A549 (cell line): ENCODE measurements around the gene PELI2. TPM values are rescaled to one million over a fixed set of nuclear protein-coding genes. Genes with fewer than 3 reads are reported as not detected.

Experiments
- ATAC-seq, 2 experiments: fragments of 200-7000 bp in 1 of 2; fragments of >200 bp in 1 of 2; cut with Nextera tagmentation in 1 of 2; cut with Tn5 transposase in 1 of 2; 3 replicates each; pipeline versions ENCODE4 v1.8.0 to v1.9.1; 2018 to 2020; ENCODE audit warnings: mild to moderate bottlenecking in 1 of 2, moderate library complexity in 1 of 2
- CTCF ChIA-PET: fragments of 300-600 bp; sonication (Branson Sonifier 250); formaldehyde crosslinking; extraction: SDS; loops from one replicate; lab custom pipeline; 2021; ENCODE audit warnings: antibody characterized with exemption, inconsistent platforms; lab: Yijun Ruan, JAX
- POLR2A ChIA-PET: fragments of 350-600 bp; formaldehyde crosslinking; extraction: SDS; loops from one replicate; lab custom pipeline; 2021; ENCODE audit warnings: antibody characterized with exemption, inconsistent platforms; lab: Yijun Ruan, JAX
- DNase-seq, 2 experiments: peaks; one replicate each; pipeline versions ENCODE4 v3.0.0 to v3.0.0-alpha.2; 2011 to 2016; ENCODE audit warnings: low read depth in 1 of 2, low spot score in 1 of 2
- FAIRE-seq: peaks from 2 replicates; lab custom pipeline; 2011; peaks lifted over from hg19 to GRCh38; lab: Jason Lieb, UNC
- H3K27ac ChIP-seq, 2 experiments: fragments of >200 bp; sonication (Bioruptor Twin); formaldehyde crosslinking; 3 replicates each; pipeline ENCODE4 v1.5.1; 2016 to 2017
- H3K4me1 ChIP-seq: fragments of >200 bp; sonication (Bioruptor Twin); formaldehyde crosslinking; 3 replicates; pipeline ENCODE4 v1.6.1; 2016
- H3K4me2 ChIP-seq: fragments of >200 bp; sonication (Bioruptor Twin); formaldehyde crosslinking; 3 replicates; pipeline ENCODE4 v1.6.1; 2016
- H3K4me3 ChIP-seq: fragments of >200 bp; sonication (Bioruptor Twin); formaldehyde crosslinking; 3 replicates; pipeline ENCODE4 v1.5.1; 2016
- H3K9me3 ChIP-seq: fragments of >200 bp; sonication (Bioruptor Twin); formaldehyde crosslinking; 3 replicates; pipeline ENCODE4 v1.6.1; 2016
- CBX2 ChIP-seq: fragments of 200-600 bp; sonication (generic); IDR thresholded peaks from 2 replicates; pipeline ENCODE4 v1.6.1; 2016; ENCODE audit warnings: low read depth, mild to moderate bottlenecking, borderline replicate concordance
- CEBPB ChIP-seq, 2 experiments: fragments of >200 bp in 1 of 2; sonication (Bioruptor Twin) in 1 of 2; formaldehyde crosslinking in 1 of 2; IDR thresholded peaks; 2 replicates each; pipeline ENCODE4 v1.6.1; 2012 to 2016
- EHF ChIP-seq: fragments of 250-450 bp; sonication (Bioruptor Pico); IDR thresholded peaks from 2 replicates; pipeline ENCODE4 v1.5.0; 2020; ENCODE audit warnings: mild to moderate bottlenecking
- FOSL2 ChIP-seq, 2 experiments: fragments of 450-650 bp in 1 of 2; fragments of >200 bp in 1 of 2; sonication (Bioruptor Twin) in 1 of 2; formaldehyde crosslinking; IDR thresholded peaks; 2 replicates each; pipeline versions ENCODE4 v1.5.0 to v1.6.1; 2016 to 2020; ENCODE audit warnings: mild to moderate bottlenecking in 1 of 2, moderate library complexity in 1 of 2
- JUN ChIP-seq, 2 experiments: fragments of >200 bp; sonication (Bioruptor Twin); formaldehyde crosslinking; IDR thresholded peaks; 2 replicates in 1 of 2; 3 replicates in 1 of 2; pipeline ENCODE4 v1.6.1; 2016 to 2017
- KDM5A ChIP-seq: fragments of 200-600 bp; sonication (generic); IDR thresholded peaks from 2 replicates; pipeline ENCODE4 v1.6.1; 2016; ENCODE audit warnings: antibody characterized with exemption, mild to moderate bottlenecking
- MAZ ChIP-seq: fragments of 150-350 bp; IDR thresholded peaks from 2 replicates; pipeline ENCODE4 v1.6.1; 2014; ENCODE audit warnings: antibody characterized with exemption, low read depth, low read length, borderline replicate concordance
- RFX5 ChIP-seq: fragments of 450-650 bp; IDR thresholded peaks from 2 replicates; pipeline ENCODE4 v1.7.1; 2014; ENCODE audit warnings: antibody characterized with exemption, mild to moderate bottlenecking, moderate library complexity
- TP53 ChIP-seq: fragments of 250-450 bp; sonication (Bioruptor Pico); IDR thresholded peaks from 2 replicates; pipeline ENCODE4 v1.5.0; 2021; ENCODE audit warnings: mild to moderate bottlenecking, moderate library complexity
- WGBS: methylation state at CpG from one replicate; pipeline ENCODE4 v1.1.6; 2017; ENCODE audit errors: missing lambda C conversion rate; 5-methylcytosine and 5-hydroxymethylcytosine counted together
- polyA plus RNA-seq, 4 experiments: library from polyadenylated mRNA; depleted of rRNA in 3 of 4; stranded (reverse); fragments of >200 nt; fragmentation: RNase III in 1 of 4; extraction: RNeasy Plus Mini Kit Qiagen cat#74134 plus additional on column Dnase treatment in 1 of 4; gene quantifications; 2 replicates in 3 of 4; 3 replicates in 1 of 4; pipeline ENCODE4 v1.2.3, GENCODE V29; 2011 to 2017
- TF ChIP-seq, protein P1 (sequence below): fragments of 200-600 bp; sonication (generic); IDR thresholded peaks from 2 replicates; pipeline ENCODE4 v1.6.1; 2016; ENCODE audit warnings: antibody characterized with exemption, mild to moderate bottlenecking, moderate library complexity
- TF ChIP-seq, protein P2 (sequence below): fragments of 250-450 bp; sonication (Bioruptor Pico); IDR thresholded peaks from 2 replicates; pipeline ENCODE4 v1.5.0; 2020; ENCODE audit warnings: low read depth, mild to moderate bottlenecking, moderate library complexity
- TF ChIP-seq, protein P3 (sequence below): IDR thresholded peaks from 2 replicates; pipeline ENCODE4 v1.6.1; 2012
- TF ChIP-seq, protein P4 (sequence below): fragments of 250-450 bp; sonication (Bioruptor Pico); IDR thresholded peaks from 2 replicates; pipeline ENCODE4 v1.5.0; 2021; ENCODE audit warnings: mild to moderate bottlenecking, moderate library complexity, borderline replicate concordance

PELI2 gene
- polyA plus RNA-seq, 2 of the 4 experiments (the other 2 are of a cell fraction), result 0.93 to 7.2 TPM

DNA sequence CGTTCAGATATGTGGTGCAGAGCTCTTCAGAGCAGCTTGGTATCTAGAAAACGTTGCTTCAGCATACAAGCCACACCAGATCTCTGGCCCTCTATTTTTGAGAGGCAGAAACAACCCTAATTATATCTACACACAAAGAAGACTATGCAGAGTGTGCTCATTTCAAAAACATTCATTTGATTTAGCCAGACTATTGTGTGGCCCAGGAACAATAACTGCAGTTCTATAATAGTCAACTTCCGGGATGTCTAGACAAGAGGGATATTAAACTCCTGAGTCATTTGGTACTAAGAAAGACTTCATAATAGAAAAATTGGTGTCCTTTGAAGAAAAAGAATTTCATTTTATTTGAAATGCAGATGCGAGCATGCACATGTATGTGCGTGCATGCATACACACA is 153.8 kb downstream of the PELI2 start:
- 67% methylated on average over 5 of the region's 5 CpGs for WGBS
- no peak for DNase-seq
- 0 out of 6 replicates have a peak overlapping the region, but pooled peaks of 1 of the 2 experiments have one; percentile 12 for H3K27ac ChIP-seq
- ChIA-PET POLR2A (no interaction called here), CTCF (no interaction called here)
- no peak for TF ChIP-seq KDM5A
- no peak for TF ChIP-seq FOSL2 (IDR thresholded peaks at IDR 0.05)
- TF ChIP-seq FOSL2 (CRISPR knock-in tag; IDR thresholded peaks at IDR 0.05), result no peak
- TF ChIP-seq RFX5, result no peak
- TF ChIP-seq TP53 (CRISPR knock-in tag), result no peak
- no peak for TF ChIP-seq CEBPB (IDR thresholded peaks at IDR 0.05)
- no peak for TF ChIP-seq JUN (IDR thresholded peaks at IDR 0.05)
- TF ChIP-seq CBX2, result no peak
- no peak for TF ChIP-seq EHF (CRISPR knock-in tag)
- TF ChIP-seq, protein P1, sequence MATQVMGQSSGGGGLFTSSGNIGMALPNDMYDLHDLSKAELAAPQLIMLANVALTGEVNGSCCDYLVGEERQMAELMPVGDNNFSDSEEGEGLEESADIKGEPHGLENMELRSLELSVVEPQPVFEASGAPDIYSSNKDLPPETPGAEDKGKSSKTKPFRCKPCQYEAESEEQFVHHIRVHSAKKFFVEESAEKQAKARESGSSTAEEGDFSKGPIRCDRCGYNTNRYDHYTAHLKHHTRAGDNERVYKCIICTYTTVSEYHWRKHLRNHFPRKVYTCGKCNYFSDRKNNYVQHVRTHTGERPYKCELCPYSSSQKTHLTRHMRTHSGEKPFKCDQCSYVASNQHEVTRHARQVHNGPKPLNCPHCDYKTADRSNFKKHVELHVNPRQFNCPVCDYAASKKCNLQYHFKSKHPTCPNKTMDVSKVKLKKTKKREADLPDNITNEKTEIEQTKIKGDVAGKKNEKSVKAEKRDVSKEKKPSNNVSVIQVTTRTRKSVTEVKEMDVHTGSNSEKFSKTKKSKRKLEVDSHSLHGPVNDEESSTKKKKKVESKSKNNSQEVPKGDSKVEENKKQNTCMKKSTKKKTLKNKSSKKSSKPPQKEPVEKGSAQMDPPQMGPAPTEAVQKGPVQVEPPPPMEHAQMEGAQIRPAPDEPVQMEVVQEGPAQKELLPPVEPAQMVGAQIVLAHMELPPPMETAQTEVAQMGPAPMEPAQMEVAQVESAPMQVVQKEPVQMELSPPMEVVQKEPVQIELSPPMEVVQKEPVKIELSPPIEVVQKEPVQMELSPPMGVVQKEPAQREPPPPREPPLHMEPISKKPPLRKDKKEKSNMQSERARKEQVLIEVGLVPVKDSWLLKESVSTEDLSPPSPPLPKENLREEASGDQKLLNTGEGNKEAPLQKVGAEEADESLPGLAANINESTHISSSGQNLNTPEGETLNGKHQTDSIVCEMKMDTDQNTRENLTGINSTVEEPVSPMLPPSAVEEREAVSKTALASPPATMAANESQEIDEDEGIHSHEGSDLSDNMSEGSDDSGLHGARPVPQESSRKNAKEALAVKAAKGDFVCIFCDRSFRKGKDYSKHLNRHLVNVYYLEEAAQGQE, result no peak
- TF ChIP-seq MAZ, result no peak
- TF ChIP-seq, protein P2, sequence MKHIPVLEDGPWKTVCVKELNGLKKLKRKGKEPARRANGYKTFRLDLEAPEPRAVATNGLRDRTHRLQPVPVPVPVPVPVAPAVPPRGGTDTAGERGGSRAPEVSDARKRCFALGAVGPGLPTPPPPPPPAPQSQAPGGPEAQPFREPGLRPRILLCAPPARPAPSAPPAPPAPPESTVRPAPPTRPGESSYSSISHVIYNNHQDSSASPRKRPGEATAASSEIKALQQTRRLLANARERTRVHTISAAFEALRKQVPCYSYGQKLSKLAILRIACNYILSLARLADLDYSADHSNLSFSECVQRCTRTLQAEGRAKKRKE (CRISPR knock-in tag), result no peak
- H3K4me2 ChIP-seq, result no peak overlapping the region
- H3K4me1 ChIP-seq, result peaks cover 15% of the 10 kb centered on the region
- no peak for FAIRE-seq
- H3K4me3 ChIP-seq, result no peak overlapping the region
- peak in 1 of 2 experiments; percentile 48; a peak in 1 of 6 replicates for ATAC-seq
- H3K9me3 ChIP-seq, result no peaks in the 10 kb centered on the region

DNA sequence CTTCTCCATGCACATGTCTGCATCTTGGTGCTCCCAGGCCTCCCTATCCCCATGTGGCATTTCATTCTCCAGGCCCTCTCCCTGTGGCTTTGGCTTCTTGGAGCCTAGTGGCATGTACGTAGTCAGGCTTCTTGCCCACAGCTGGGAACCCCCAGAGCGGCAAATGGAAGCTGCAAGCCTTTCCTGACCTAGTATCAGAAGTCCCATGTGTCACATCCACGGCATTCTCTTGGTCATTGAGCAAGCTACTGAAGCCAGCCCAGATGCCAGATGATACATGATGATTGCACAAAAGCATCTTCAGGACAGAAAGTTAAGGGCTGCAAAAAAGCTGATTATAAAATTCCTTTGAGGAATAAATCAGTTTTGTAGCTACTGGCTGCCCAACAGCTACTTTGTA is 154.9 kb downstream of the PELI2 start:
- FAIRE-seq, result no peak
- no peak for ATAC-seq
- peaks cover 10% of the 10 kb centered on the region for H3K4me1 ChIP-seq
- CTCF ChIA-PET, result interaction anchor here (1.0 to 2.0 kb wide), 2 partner anchors 22 to 67 kb away, joined by 3 to 6 read pairs; no protein-coding TSS in a partner anchor
- WGBS, result 81% methylated on average over 3 of the region's 3 CpGs
- H3K4me2 ChIP-seq, result no peak overlapping the region
- no peak overlapping the region for H3K27ac ChIP-seq
- H3K4me3 ChIP-seq, result no peak overlapping the region
- POLR2A ChIA-PET, result no interaction called here
- TF ChIP-seq, protein P3, sequence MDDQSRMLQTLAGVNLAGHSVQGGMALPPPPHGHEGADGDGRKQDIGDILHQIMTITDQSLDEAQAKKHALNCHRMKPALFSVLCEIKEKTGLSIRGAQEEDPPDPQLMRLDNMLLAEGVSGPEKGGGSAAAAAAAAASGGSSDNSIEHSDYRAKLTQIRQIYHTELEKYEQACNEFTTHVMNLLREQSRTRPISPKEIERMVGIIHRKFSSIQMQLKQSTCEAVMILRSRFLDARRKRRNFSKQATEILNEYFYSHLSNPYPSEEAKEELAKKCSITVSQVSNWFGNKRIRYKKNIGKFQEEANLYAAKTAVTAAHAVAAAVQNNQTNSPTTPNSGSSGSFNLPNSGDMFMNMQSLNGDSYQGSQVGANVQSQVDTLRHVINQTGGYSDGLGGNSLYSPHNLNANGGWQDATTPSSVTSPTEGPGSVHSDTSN, result no peak
- TF ChIP-seq, protein P2 (CRISPR knock-in tag), result no peak
- TF ChIP-seq, protein P4, sequence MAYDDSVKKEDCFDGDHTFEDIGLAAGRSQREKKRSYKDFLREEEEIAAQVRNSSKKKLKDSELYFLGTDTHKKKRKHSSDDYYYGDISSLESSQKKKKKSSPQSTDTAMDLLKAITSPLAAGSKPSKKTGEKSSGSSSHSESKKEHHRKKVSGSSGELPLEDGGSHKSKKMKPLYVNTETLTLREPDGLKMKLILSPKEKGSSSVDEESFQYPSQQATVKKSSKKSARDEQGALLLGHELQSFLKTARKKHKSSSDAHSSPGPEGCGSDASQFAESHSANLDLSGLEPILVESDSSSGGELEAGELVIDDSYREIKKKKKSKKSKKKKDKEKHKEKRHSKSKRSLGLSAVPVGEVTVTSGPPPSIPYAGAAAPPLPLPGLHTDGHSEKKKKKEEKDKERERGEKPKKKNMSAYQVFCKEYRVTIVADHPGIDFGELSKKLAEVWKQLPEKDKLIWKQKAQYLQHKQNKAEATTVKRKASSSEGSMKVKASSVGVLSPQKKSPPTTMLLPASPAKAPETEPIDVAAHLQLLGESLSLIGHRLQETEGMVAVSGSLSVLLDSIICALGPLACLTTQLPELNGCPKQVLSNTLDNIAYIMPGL (CRISPR knock-in tag), result no peak
- TF ChIP-seq, all 56 proteins: peak for 0
- no peaks in the 10 kb centered on the region for H3K9me3 ChIP-seq
- DNase-seq, result no peak
